ENCODE measurements around the gene DLG1.

DNA sequence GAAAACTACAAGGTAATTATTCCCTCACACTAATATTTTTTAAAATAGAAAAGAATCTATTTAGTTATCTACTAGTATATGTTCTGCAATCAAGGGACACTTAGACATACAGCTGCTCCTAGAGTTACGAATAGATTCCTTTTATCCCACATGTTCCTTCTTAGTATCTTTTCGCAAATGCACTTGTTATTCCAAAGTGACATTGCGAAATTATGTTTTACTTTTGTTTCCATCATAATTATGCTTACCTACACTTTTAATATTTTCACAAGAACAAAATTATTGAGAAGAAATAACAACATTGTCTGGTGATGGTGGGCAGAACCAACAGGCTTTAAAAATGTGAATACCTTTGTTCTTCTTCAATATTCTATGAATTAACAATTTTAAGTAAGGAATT, 161.7 kb downstream of the DLG1 start:
- TF ChIP-seq, protein P1, sequence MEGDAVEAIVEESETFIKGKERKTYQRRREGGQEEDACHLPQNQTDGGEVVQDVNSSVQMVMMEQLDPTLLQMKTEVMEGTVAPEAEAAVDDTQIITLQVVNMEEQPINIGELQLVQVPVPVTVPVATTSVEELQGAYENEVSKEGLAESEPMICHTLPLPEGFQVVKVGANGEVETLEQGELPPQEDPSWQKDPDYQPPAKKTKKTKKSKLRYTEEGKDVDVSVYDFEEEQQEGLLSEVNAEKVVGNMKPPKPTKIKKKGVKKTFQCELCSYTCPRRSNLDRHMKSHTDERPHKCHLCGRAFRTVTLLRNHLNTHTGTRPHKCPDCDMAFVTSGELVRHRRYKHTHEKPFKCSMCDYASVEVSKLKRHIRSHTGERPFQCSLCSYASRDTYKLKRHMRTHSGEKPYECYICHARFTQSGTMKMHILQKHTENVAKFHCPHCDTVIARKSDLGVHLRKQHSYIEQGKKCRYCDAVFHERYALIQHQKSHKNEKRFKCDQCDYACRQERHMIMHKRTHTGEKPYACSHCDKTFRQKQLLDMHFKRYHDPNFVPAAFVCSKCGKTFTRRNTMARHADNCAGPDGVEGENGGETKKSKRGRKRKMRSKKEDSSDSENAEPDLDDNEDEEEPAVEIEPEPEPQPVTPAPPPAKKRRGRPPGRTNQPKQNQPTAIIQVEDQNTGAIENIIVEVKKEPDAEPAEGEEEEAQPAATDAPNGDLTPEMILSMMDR (IDR thresholded peaks at IDR 0.05) = no peak
- no peak for TF ChIP-seq POLR2A (IDR thresholded peaks at IDR 0.05)
